Calu3 (cell line): ENCODE results near the gene LCORL. TPM values are rescaled to one million over a fixed set of nuclear protein-coding genes. Genes with fewer than 3 reads are reported as not detected.

Experiments used
- BruUV-seq: library from RNA; stranded (reverse); fragments of 400-500 nt; replicated peaks from 2 replicates; lab custom pipeline; 2021; lab: Mats Ljungman, UMichigan
- CTCF ChIA-PET: fragments of 300-600 bp; sonication (Branson Sonifier 250); formaldehyde crosslinking; loops from one replicate; lab custom pipeline; 2022; ENCODE audit warnings: antibody characterized with exemption; lab: Charles Lee
- DNase-seq: peaks from one replicate; pipeline ENCODE4 v3.0.0; 2022
- H3K27ac Mint-ChIP-seq: one replicate; pipeline ENCODE4 v1.8.0; 2022; ENCODE audit warnings: mixed read lengths; ENCODE audit not compliant: unreplicated experiment
- H3K27me3 Mint-ChIP-seq: one replicate; pipeline ENCODE4 v1.8.0; 2022; ENCODE audit warnings: mixed read lengths; ENCODE audit not compliant: unreplicated experiment
- H3K36me3 Mint-ChIP-seq: one replicate; pipeline ENCODE4 v1.8.0; 2022; ENCODE audit warnings: mild to moderate bottlenecking, moderate library complexity, mixed read lengths; ENCODE audit not compliant: insufficient read depth, unreplicated experiment
- H3K4me1 Mint-ChIP-seq: one replicate; pipeline ENCODE4 v1.8.0; 2022; ENCODE audit warnings: mild to moderate bottlenecking, low read depth, mixed read lengths; ENCODE audit not compliant: unreplicated experiment
- H3K4me3 Mint-ChIP-seq: one replicate; pipeline ENCODE4 v1.8.0; 2022; ENCODE audit warnings: mild to moderate bottlenecking, low read depth, moderate library complexity, mixed read lengths; ENCODE audit not compliant: unreplicated experiment
- H3K9me3 Mint-ChIP-seq: one replicate; pipeline ENCODE4 v1.8.0; 2022; ENCODE audit warnings: low read depth, mixed read lengths; ENCODE audit not compliant: unreplicated experiment
- intact Hi-C: fragments of 100-400 bp; cut with micrococcal nuclease; formaldehyde crosslinking; loops from one replicate; pipeline ENCODE4 v1.10.0; 2022; ENCODE audit not compliant: unreplicated experiment
- total RNA-seq: library from RNA; stranded (reverse); gene quantifications from 2 replicates; pipeline ENCODE4 v1.2.3, GENCODE V29; 2022
- TF ChIP-seq, protein P1 (sequence below): fragments of 200-600 bp; IDR thresholded peaks from one replicate; pipeline ENCODE4 v1.8.0; 2022; ENCODE audit warnings: antibody characterized with exemption; ENCODE audit not compliant: unreplicated experiment

Gene LCORL
- total RNA-seq, 1 experiment from 2014 or later: 15.4 TPM

DNA sequence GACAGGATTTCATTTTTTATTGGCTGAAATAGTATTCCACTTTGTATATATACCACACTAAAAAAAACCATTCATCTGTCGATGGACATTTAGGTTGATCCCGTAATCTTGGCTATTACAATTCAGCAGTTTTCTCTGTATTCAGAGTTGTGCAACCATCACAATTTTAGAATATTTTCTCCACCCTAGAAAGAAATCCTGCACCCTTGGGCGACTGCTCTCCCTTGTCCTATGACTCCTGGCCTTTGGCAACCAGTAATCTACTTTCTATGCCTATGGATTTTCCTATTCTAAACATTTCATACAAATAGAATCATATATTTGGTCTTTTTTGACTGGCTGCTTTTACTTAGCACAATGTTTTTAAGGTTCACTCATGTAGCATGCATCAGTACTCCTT, 126.1 kb downstream of the LCORL start:
- Mint-ChIP-seq H3K4me1 (no peaks in the 10 kb centered on the region), H3K27ac (no peak overlapping the region), H3K27me3 (no peaks in the 10 kb centered on the region), H3K4me3 (no peak overlapping the region), H3K36me3 (no peaks in the 10 kb centered on the region), H3K9me3 (no peaks in the 10 kb centered on the region)
- no peak for DNase-seq
- TF ChIP-seq, protein P1, sequence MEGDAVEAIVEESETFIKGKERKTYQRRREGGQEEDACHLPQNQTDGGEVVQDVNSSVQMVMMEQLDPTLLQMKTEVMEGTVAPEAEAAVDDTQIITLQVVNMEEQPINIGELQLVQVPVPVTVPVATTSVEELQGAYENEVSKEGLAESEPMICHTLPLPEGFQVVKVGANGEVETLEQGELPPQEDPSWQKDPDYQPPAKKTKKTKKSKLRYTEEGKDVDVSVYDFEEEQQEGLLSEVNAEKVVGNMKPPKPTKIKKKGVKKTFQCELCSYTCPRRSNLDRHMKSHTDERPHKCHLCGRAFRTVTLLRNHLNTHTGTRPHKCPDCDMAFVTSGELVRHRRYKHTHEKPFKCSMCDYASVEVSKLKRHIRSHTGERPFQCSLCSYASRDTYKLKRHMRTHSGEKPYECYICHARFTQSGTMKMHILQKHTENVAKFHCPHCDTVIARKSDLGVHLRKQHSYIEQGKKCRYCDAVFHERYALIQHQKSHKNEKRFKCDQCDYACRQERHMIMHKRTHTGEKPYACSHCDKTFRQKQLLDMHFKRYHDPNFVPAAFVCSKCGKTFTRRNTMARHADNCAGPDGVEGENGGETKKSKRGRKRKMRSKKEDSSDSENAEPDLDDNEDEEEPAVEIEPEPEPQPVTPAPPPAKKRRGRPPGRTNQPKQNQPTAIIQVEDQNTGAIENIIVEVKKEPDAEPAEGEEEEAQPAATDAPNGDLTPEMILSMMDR: no peak
- intact Hi-C loops: no loop called here
- BruUV-seq: no TSS peak
- CTCF ChIA-PET: no interaction called here

DNA sequence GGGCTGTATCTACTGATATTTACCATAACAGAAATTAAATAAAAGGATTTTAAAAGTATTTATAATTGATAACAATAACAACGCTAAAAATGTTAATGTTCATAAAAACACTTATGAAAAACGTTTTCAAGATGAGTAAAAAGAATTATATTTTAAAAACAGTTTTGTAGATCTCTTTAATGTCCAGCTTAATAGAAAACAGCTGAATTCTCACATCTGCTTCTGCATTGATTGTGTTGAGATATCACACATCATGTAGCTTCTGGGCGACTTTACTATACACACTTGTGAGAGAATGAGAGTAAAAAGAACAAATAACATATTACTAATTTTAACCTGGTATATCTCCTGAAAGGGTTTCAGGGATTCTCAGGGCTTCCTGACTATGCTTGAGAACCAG, 127.1 kb downstream of the LCORL start:
- Mint-ChIP-seq H3K9me3 (no peaks in the 10 kb centered on the region), H3K27me3 (no peaks in the 10 kb centered on the region), H3K4me1 (no peaks in the 10 kb centered on the region), H3K27ac (no peak overlapping the region), H3K4me3 (no peak overlapping the region), H3K36me3 (no peaks in the 10 kb centered on the region)
- TF ChIP-seq, protein P1: no peak
- intact Hi-C loops: no loop called here
- DNase-seq: no peak
- no TSS peak for BruUV-seq
- CTCF ChIA-PET: no interaction called here

DNA sequence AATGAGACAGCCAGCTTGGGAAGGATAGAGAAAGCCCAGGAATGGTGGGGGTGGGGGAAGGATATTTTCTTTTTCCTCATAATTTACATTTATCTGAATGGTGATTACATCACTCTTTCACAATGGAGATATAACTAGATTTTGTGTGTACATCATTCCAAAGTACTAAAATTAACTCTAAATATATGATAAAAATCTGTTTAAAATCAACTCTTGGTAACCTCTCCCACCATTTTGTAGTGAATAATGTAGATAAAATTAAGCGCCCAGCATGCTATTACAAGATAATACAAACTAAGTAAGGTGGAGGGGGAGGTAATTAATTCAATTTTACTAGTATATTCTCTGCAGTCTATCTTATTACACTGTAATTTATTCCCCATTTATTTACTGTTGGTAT, 131.9 kb downstream of the LCORL start:
- no peaks in the 10 kb centered on the region for H3K36me3 Mint-ChIP-seq
- no peak overlapping the region for H3K4me3 Mint-ChIP-seq
- no peaks in the 10 kb centered on the region for H3K4me1 Mint-ChIP-seq
- TF ChIP-seq, protein P1: no peak
- H3K27ac Mint-ChIP-seq: no peak overlapping the region
- H3K27me3 Mint-ChIP-seq: no peaks in the 10 kb centered on the region
- intact Hi-C loops: no loop called here
- BruUV-seq: no TSS peak
- DNase-seq: no peak
- H3K9me3 Mint-ChIP-seq: no peaks in the 10 kb centered on the region
- CTCF ChIA-PET: no interaction called here

DNA sequence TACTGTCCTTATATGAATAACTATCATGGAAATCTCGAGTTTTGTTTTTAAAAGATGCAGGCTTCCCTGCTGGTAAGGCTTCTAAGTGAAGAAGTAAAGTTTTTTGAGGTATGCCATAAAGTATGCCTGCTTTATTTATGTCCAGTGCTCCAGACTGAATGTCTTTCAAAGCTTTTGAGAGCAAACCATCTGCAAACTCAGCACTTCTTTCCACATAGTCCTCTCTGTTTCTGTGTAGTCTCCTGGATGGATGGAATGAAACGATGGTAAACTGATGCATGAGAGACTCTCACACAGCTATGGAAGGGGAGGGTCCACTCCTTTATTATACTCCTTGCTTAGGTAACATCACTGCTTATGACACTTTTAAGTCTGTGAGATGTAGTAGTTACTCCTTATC, 137.0 kb downstream of the LCORL start:
- no TSS peak for BruUV-seq
- H3K27me3 Mint-ChIP-seq: no peaks in the 10 kb centered on the region
- CTCF ChIA-PET: no interaction called here
- no peak overlapping the region for H3K27ac Mint-ChIP-seq
- H3K9me3 Mint-ChIP-seq: no peaks in the 10 kb centered on the region
- H3K36me3 Mint-ChIP-seq: no peaks in the 10 kb centered on the region
- intact Hi-C loops: loop anchor here (5.0 kb wide), 1 partner anchor 138 kb away; the partner anchor contains the start of gene LCORL
- H3K4me3 Mint-ChIP-seq: no peak overlapping the region
- no peak for DNase-seq
- TF ChIP-seq, protein P1: no peak
- no peaks in the 10 kb centered on the region for H3K4me1 Mint-ChIP-seq
